ENCODE measurements around the gene SUMO4.
"Not testable (repeated sequence)": the region's sequence is repeated elsewhere in the genome, so short reads cannot be mapped to it uniquely, and the experiment has no call there.

The SUMO4 gene

GRCh38 chr6:149433881-149434280 is 33.8 kb downstream of the SUMO4 start:
- Histone ChIP-seq H3K9me3 (ENCODE audit: control insufficient read depth, insufficient read depth, low read length) (no peaks in the 10 kb centered on the region), H3K4me3 (ENCODE audit: low read depth, low read length) (no peak overlapping the region), H3K9ac (ENCODE audit: low read depth, low read length) (no peak overlapping the region), H3K4me1 (ENCODE audit: control insufficient read depth, insufficient read depth, low read length) (no peaks in the 10 kb centered on the region), H3K27ac (ENCODE audit: low read depth, low read length) (no peak overlapping the region), H3K36me3 (ENCODE audit: control insufficient read depth, insufficient read depth, low read length) (no peaks in the 10 kb centered on the region), H3K27me3 (ENCODE audit: control insufficient read depth, insufficient read depth, low read length) (no peaks in the 10 kb centered on the region)

- no peak overlapping the region for H3K9ac ChIP-seq (ENCODE audit: low read depth, low read length)
- no peaks in the 10 kb centered on the region for H3K9me3 ChIP-seq (ENCODE audit: control insufficient read depth, insufficient read depth, low read length)
- H3K4me3 ChIP-seq (ENCODE audit: low read depth, low read length), result no peak overlapping the region
- no peaks in the 10 kb centered on the region for H3K27me3 ChIP-seq (ENCODE audit: control insufficient read depth, insufficient read depth, low read length)
- no peaks in the 10 kb centered on the region for H3K36me3 ChIP-seq (ENCODE audit: control insufficient read depth, insufficient read depth, low read length)
- no peaks in the 10 kb centered on the region; the same call in 1 of the 2 replicates for H3K4me1 ChIP-seq (ENCODE audit: control insufficient read depth, insufficient read depth, low read length)
- no peak overlapping the region for H3K27ac ChIP-seq (ENCODE audit: low read depth, low read length)
Observed at GRCh38 chr6:149435919-149436586, 36.0 kb downstream of the SUMO4 start.

GRCh38 chr6:149436647-149437046 is 36.6 kb downstream of the SUMO4 start:
- H3K9me3 ChIP-seq (ENCODE audit: control insufficient read depth, insufficient read depth, low read length), result no peaks in the 10 kb centered on the region
- no peak overlapping the region for H3K9ac ChIP-seq (ENCODE audit: low read depth, low read length)
- no peaks in the 10 kb centered on the region; the same call in 1 of the 2 replicates for H3K4me1 ChIP-seq (ENCODE audit: control insufficient read depth, insufficient read depth, low read length)
- H3K4me3 ChIP-seq (ENCODE audit: low read depth, low read length), result no peak overlapping the region
- no peaks in the 10 kb centered on the region for H3K27me3 ChIP-seq (ENCODE audit: control insufficient read depth, insufficient read depth, low read length)
- no peak overlapping the region for H3K27ac ChIP-seq (ENCODE audit: low read depth, low read length)
- H3K36me3 ChIP-seq (ENCODE audit: control insufficient read depth, insufficient read depth, low read length), result no peaks in the 10 kb centered on the region

- Histone ChIP-seq H3K9me3 (ENCODE audit: control insufficient read depth, insufficient read depth, low read length) (no peaks in the 10 kb centered on the region), H3K27ac (ENCODE audit: low read depth, low read length) (no peak overlapping the region), H3K9ac (ENCODE audit: low read depth, low read length) (no peak overlapping the region), H3K4me3 (ENCODE audit: low read depth, low read length) (no peak overlapping the region), H3K27me3 (ENCODE audit: control insufficient read depth, insufficient read depth, low read length) (no peaks in the 10 kb centered on the region), H3K4me1 (ENCODE audit: control insufficient read depth, insufficient read depth, low read length) (no peaks in the 10 kb centered on the region; the same call in 1 of the 2 replicates), H3K36me3 (ENCODE audit: control insufficient read depth, insufficient read depth, low read length) (no peaks in the 10 kb centered on the region)
Observed at GRCh38 chr6:149437212-149437611, 37.1 kb downstream of the SUMO4 start.

GRCh38 chr6:149438855-149439254 is 38.8 kb downstream of the SUMO4 start:
- no peak overlapping the region for H3K4me3 ChIP-seq (ENCODE audit: low read depth, low read length)
- H3K9ac ChIP-seq (ENCODE audit: low read depth, low read length), result no peak overlapping the region
- H3K27ac ChIP-seq (ENCODE audit: low read depth, low read length), result no peak overlapping the region
- no peaks in the 10 kb centered on the region; the same call in 1 of the 2 replicates for H3K4me1 ChIP-seq (ENCODE audit: control insufficient read depth, insufficient read depth, low read length)
- H3K27me3 ChIP-seq (ENCODE audit: control insufficient read depth, insufficient read depth, low read length), result no peaks in the 10 kb centered on the region
- H3K36me3 ChIP-seq (ENCODE audit: control insufficient read depth, insufficient read depth, low read length), result no peaks in the 10 kb centered on the region
- no peaks in the 10 kb centered on the region for H3K9me3 ChIP-seq (ENCODE audit: control insufficient read depth, insufficient read depth, low read length)

GRCh38 chr6:149439626-149440025 is 39.6 kb downstream of the SUMO4 start:
- Histone ChIP-seq H3K9ac (ENCODE audit: low read depth, low read length) (no peak overlapping the region), H3K4me1 (ENCODE audit: control insufficient read depth, insufficient read depth, low read length) (no peaks in the 10 kb centered on the region; the same call in 1 of the 2 replicates), H3K4me3 (ENCODE audit: low read depth, low read length) (no peak overlapping the region), H3K27me3 (ENCODE audit: control insufficient read depth, insufficient read depth, low read length) (no peaks in the 10 kb centered on the region), H3K27ac (ENCODE audit: low read depth, low read length) (no peak overlapping the region), H3K9me3 (ENCODE audit: control insufficient read depth, insufficient read depth, low read length) (no peaks in the 10 kb centered on the region), H3K36me3 (ENCODE audit: control insufficient read depth, insufficient read depth, low read length) (no peaks in the 10 kb centered on the region)

GRCh38 chr6:149440735-149441671 is 40.9 kb downstream of the SUMO4 start:
- Histone ChIP-seq H3K9ac (ENCODE audit: low read depth, low read length) (no peak overlapping the region), H3K27me3 (ENCODE audit: control insufficient read depth, insufficient read depth, low read length) (no peaks in the 10 kb centered on the region), H3K4me1 (ENCODE audit: control insufficient read depth, insufficient read depth, low read length) (no peaks in the 10 kb centered on the region; the same call in 1 of the 2 replicates)

GRCh38 chr6:149441740-149442139 is 41.7 kb downstream of the SUMO4 start:
- no peak overlapping the region for H3K9ac ChIP-seq (ENCODE audit: low read depth, low read length)
- H3K4me1 ChIP-seq (ENCODE audit: control insufficient read depth, insufficient read depth, low read length), result no peaks in the 10 kb centered on the region; the same call in 1 of the 2 replicates
- H3K36me3 ChIP-seq (ENCODE audit: control insufficient read depth, insufficient read depth, low read length), result no peaks in the 10 kb centered on the region
- H3K4me3 ChIP-seq (ENCODE audit: low read depth, low read length), result no peak overlapping the region
- no peaks in the 10 kb centered on the region for H3K27me3 ChIP-seq (ENCODE audit: control insufficient read depth, insufficient read depth, low read length)
- H3K9me3 ChIP-seq (ENCODE audit: control insufficient read depth, insufficient read depth, low read length), result no peaks in the 10 kb centered on the region
- H3K27ac ChIP-seq (ENCODE audit: low read depth, low read length), result no peak overlapping the region

More at GRCh38 chr6:149440735-149441671, 40.9 kb downstream of the SUMO4 start:
- no peaks in the 10 kb centered on the region for H3K9me3 ChIP-seq (ENCODE audit: control insufficient read depth, insufficient read depth, low read length)
- H3K4me3 ChIP-seq (ENCODE audit: low read depth, low read length), result no peak overlapping the region
- no peaks in the 10 kb centered on the region for H3K36me3 ChIP-seq (ENCODE audit: control insufficient read depth, insufficient read depth, low read length)
- H3K27ac ChIP-seq (ENCODE audit: low read depth, low read length), result no peak overlapping the region

- Histone ChIP-seq H3K36me3 (ENCODE audit: control insufficient read depth, insufficient read depth, low read length) (no peaks in the 10 kb centered on the region), H3K27ac (ENCODE audit: low read depth, low read length) (no peak overlapping the region), H3K27me3 (ENCODE audit: control insufficient read depth, insufficient read depth, low read length) (no peaks in the 10 kb centered on the region), H3K4me3 (ENCODE audit: low read depth, low read length) (no peak overlapping the region), H3K4me1 (ENCODE audit: control insufficient read depth, insufficient read depth, low read length) (no peaks in the 10 kb centered on the region; the same call in 1 of the 2 replicates), H3K9me3 (ENCODE audit: control insufficient read depth, insufficient read depth, low read length) (no peaks in the 10 kb centered on the region), H3K9ac (ENCODE audit: low read depth, low read length) (no peak overlapping the region)
Observed at GRCh38 chr6:149443411-149444181, 43.5 kb downstream of the SUMO4 start.

- not testable (repeated sequence) for H3K36me3 ChIP-seq (ENCODE audit: control insufficient read depth, insufficient read depth, low read length); H3K4me3 ChIP-seq (ENCODE audit: low read depth, low read length); H3K9me3 ChIP-seq (ENCODE audit: control insufficient read depth, insufficient read depth, low read length); H3K27me3 ChIP-seq (ENCODE audit: control insufficient read depth, insufficient read depth, low read length); H3K27ac ChIP-seq (ENCODE audit: low read depth, low read length); H3K9ac ChIP-seq (ENCODE audit: low read depth, low read length); H3K4me1 ChIP-seq (ENCODE audit: control insufficient read depth, insufficient read depth, low read length)
Observed at GRCh38 chr6:149444360-149445094, 44.5 kb downstream of the SUMO4 start.
